Prostate gland (tissue), 2 donors: ENCODE results near the gene PIAS4.

Source experiments
- POLR2A ChIP-seq: fragments of 450-650 bp; IDR thresholded peaks from one replicate; pipeline ENCODE4 v1.6.1; 2016; ENCODE audit warnings: antibody characterized with exemption, mild to moderate bottlenecking
- TF ChIP-seq, protein P1 (sequence below), 4 experiments: fragments of 200-600 bp in 2 of 4; fragments of 450-650 bp in 2 of 4; sonication (generic) in 2 of 4; IDR thresholded peaks; 1 replicate in 3 of 4; 2 replicates in 1 of 4; pipeline ENCODE4 v1.5.1; 2016 to 2019; ENCODE audit warnings: antibody characterized with exemption in 4 of 4, mild to moderate bottlenecking in 2 of 4, moderate library complexity in 2 of 4

DNA sequence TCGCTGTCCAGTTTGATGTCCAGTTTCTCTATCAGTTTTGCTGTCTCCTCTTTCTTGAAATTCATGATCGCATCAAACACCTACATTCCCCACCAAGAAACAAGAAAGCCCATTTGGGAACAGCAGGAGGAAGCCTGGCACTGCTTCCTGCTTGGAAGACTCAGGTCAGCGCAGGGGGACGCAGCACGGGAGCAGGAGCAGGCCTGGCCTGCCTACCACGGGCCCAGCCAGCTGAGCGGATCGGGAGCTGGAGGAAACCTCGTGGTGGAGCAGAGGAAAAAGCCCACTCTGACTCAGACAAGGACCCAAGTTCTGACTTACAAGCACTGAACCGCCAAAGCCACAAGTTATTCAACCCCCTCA, 26.2 kb upstream of the PIAS4 start:
- TF ChIP-seq, protein P1, sequence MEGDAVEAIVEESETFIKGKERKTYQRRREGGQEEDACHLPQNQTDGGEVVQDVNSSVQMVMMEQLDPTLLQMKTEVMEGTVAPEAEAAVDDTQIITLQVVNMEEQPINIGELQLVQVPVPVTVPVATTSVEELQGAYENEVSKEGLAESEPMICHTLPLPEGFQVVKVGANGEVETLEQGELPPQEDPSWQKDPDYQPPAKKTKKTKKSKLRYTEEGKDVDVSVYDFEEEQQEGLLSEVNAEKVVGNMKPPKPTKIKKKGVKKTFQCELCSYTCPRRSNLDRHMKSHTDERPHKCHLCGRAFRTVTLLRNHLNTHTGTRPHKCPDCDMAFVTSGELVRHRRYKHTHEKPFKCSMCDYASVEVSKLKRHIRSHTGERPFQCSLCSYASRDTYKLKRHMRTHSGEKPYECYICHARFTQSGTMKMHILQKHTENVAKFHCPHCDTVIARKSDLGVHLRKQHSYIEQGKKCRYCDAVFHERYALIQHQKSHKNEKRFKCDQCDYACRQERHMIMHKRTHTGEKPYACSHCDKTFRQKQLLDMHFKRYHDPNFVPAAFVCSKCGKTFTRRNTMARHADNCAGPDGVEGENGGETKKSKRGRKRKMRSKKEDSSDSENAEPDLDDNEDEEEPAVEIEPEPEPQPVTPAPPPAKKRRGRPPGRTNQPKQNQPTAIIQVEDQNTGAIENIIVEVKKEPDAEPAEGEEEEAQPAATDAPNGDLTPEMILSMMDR (IDR thresholded peaks at IDR 0.05): no peak
- TF ChIP-seq POLR2A: no peak
